AML-193 (cell line): ENCODE measurements around the gene UVRAG.

Experiments
- DNase-seq, 2 experiments: peaks; one replicate each; lab custom pipeline; 2025; lab: John Stamatoyannopoulos, UW

UVRAG gene

GRCh38 chr11:76149713-76150112 lies 334.7 kb downstream of the UVRAG start:
- DNase-seq: no peak

GRCh38 chr11:76150141-76150540 lies 335.1 kb downstream of the UVRAG start:
- no peak for DNase-seq

- DNase-seq: no peak
Observed at GRCh38 chr11:76151556-76152085, 336.6 kb downstream of the UVRAG start.

- DNase-seq: no peak
Observed at GRCh38 chr11:76152086-76152681, 337.2 kb downstream of the UVRAG start.

GRCh38 chr11:76152741-76153570 lies 337.9 kb downstream of the UVRAG start:
- DNase-seq: no peak

- no peak for DNase-seq
Observed at GRCh38 chr11:76153571-76153923, 338.5 kb downstream of the UVRAG start.

GRCh38 chr11:76155500-76156227 lies 340.7 kb downstream of the UVRAG start:
- no peak for DNase-seq

- DNase-seq: no peak
Observed at GRCh38 chr11:76156971-76157427, 342.0 kb downstream of the UVRAG start.

GRCh38 chr11:76157891-76158290 lies 342.9 kb downstream of the UVRAG start:
- DNase-seq: no peak

GRCh38 chr11:76158394-76159302 lies 343.6 kb downstream of the UVRAG start:
- DNase-seq: no peak

GRCh38 chr11:76159303-76159937 lies 344.4 kb downstream of the UVRAG start:
- DNase-seq: no peak

- DNase-seq: no peak
Observed at GRCh38 chr11:76159983-76160661, 345.1 kb downstream of the UVRAG start.

GRCh38 chr11:76160856-76161255 lies 345.8 kb downstream of the UVRAG start:
- DNase-seq: no peak

GRCh38 chr11:76161261-76161961 lies 346.4 kb downstream of the UVRAG start:
- DNase-seq: no peak

GRCh38 chr11:76162336-76163288 lies 347.6 kb downstream of the UVRAG start:
- no peak for DNase-seq

GRCh38 chr11:76163289-76163880 lies 348.4 kb downstream of the UVRAG start:
- DNase-seq: no peak

GRCh38 chr11:76164081-76164480 lies 349.1 kb downstream of the UVRAG start:
- DNase-seq: no peak
